Measurements from ENCODE around the gene TAS2R7. TPM values are rescaled to one million over a fixed set of nuclear protein-coding genes. Genes with fewer than 3 reads are reported as not detected.

The TAS2R7 gene
- total and polyA plus RNA-seq, 10 of the 15 experiments (the other 5 are each of a cell fraction or from before 2014, with no cell fraction given) = not detected

GRCh38 chr12:10838461-10838860, 36.0 kb upstream of the TAS2R7 start:
- no TSS peak for BruUV-seq (replicated peaks)
- H3K36me3 ChIP-seq (ENCODE audit: control insufficient read depth in 2 of 2, insufficient read depth in 2 of 2, low read length in 1 of 2) = no peaks in the 10 kb centered on the region
- ChIA-PET CTCF (no interaction called here), POLR2A (no interaction called here), SMC1A (ENCODE audit: uncharacterized antibody, unreplicated experiment) (no interaction called here), RAD21 (ENCODE audit: unreplicated experiment) (no interaction called here)
- in situ Hi-C loops (cut with MboI) = no loop called here
- FAIRE-seq = no peak
- no peak overlapping the region for H2AFZ ChIP-seq (ENCODE audit: control insufficient read depth, low read depth, low read length)
- H4K20me1 ChIP-seq (ENCODE audit: control insufficient read depth, insufficient read depth) = no peaks in the 10 kb centered on the region
- H3K4me3 ChIP-seq = no peak overlapping the region
- no peak overlapping the region for H3K27ac ChIP-seq (ENCODE audit: control insufficient read depth, insufficient read depth)
- no peak for DNase-seq (ENCODE audit: low read depth, low spot score)
- no peaks in the 10 kb centered on the region for H3K27me3 ChIP-seq (replicated peaks in 1 of 2; ENCODE audit: control insufficient read depth in 2 of 2, insufficient read depth in 2 of 2, low read length in 1 of 2)
- H3K4me1 ChIP-seq (ENCODE audit: control insufficient read depth, insufficient read depth, low read length) = no peaks in the 10 kb centered on the region
- no peaks in the 10 kb centered on the region for H3K9me3 ChIP-seq (replicated peaks; ENCODE audit: control insufficient read depth, insufficient read depth, low read length)
- intact Hi-C loops (cut with micrococcal nuclease; ENCODE audit: unreplicated experiment) = no loop called here
- no peak for ATAC-seq
- no peak for TF ChIP-seq ZNF687 (IDR thresholded peaks at IDR 0.05)
- TF ChIP-seq, protein P1, sequence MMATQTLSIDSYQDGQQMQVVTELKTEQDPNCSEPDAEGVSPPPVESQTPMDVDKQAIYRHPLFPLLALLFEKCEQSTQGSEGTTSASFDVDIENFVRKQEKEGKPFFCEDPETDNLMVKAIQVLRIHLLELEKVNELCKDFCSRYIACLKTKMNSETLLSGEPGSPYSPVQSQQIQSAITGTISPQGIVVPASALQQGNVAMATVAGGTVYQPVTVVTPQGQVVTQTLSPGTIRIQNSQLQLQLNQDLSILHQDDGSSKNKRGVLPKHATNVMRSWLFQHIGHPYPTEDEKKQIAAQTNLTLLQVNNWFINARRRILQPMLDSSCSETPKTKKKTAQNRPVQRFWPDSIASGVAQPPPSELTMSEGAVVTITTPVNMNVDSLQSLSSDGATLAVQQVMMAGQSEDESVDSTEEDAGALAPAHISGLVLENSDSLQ (IDR thresholded peaks at IDR 0.05) = no peak
- TF ChIP-seq ZBTB33 (IDR thresholded peaks at IDR 0.05) = no peak
- no peak for TF ChIP-seq SREBF2 (IDR thresholded peaks at IDR 0.05; ENCODE audit: low read length)
- TF ChIP-seq BMI1 (IDR thresholded peaks at IDR 0.05; ENCODE audit: borderline replicate concordance) = no peak
- no peak for TF ChIP-seq FOXK2 (IDR thresholded peaks at IDR 0.05)
- TF ChIP-seq ZNF622 (IDR thresholded peaks at IDR 0.05) = no peak
- no peak for TF ChIP-seq TBL1XR1 (IDR thresholded peaks at IDR 0.05; ENCODE audit: low read depth, low read length)
- TF ChIP-seq CREM (IDR thresholded peaks at IDR 0.05; ENCODE audit: low read depth) = no peak
- TF ChIP-seq MTA3 (IDR thresholded peaks at IDR 0.05; ENCODE audit: borderline replicate concordance, low read length) = no peak
- no peak for TF ChIP-seq EP300 (IDR thresholded peaks at IDR 0.05; ENCODE audit: borderline replicate concordance in 1 of 2, control insufficient read depth in 1 of 2, low read depth in 2 of 2, low read length in 2 of 2)
- no peak for TF ChIP-seq EED (IDR thresholded peaks at IDR 0.05; ENCODE audit: low read depth)
- TF ChIP-seq NR2C1 (IDR thresholded peaks at IDR 0.05) = no peak
- TF ChIP-seq DPF2 (IDR thresholded peaks at IDR 0.05) = no peak
- H3K79me2 ChIP-seq (ENCODE audit: control insufficient read depth, insufficient read depth, low read length) = no peaks in the 10 kb centered on the region
- WGBS (ENCODE audit: insufficient coverage, insufficient replicate concordance, low lambda C conversion rate, missing lambda C conversion rate) = 96% methylated on average over 3 of the region's 3 CpGs
- no peak overlapping the region for H3K4me2 ChIP-seq (ENCODE audit: control insufficient read depth, insufficient read depth)
- no peak overlapping the region for H3K9ac ChIP-seq (ENCODE audit: control insufficient read depth, insufficient read depth, low read length)
